ENCODE results near the gene CTXN3.

DNA sequence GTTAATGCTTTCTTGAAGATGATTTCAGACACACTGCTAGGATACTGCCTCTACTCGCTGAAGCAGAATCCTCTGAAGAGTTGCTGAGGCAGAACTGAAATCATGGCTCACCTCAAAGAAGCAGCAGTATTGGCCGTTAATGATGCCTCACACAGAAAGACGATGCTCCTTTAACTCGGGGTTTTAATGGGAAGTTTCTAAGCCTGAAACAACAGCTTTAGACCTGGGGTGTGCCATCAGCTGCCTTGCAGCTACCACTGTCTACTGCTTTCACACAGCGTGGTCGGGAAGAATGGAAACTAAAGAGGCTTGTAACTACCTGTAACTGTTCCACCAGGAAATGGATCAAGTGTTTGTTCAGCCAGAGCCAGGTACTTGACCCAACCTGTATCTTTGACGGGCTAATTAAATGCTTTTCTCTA is at the start of gene CTXN3:
- TF ChIP-seq, protein P1, sequence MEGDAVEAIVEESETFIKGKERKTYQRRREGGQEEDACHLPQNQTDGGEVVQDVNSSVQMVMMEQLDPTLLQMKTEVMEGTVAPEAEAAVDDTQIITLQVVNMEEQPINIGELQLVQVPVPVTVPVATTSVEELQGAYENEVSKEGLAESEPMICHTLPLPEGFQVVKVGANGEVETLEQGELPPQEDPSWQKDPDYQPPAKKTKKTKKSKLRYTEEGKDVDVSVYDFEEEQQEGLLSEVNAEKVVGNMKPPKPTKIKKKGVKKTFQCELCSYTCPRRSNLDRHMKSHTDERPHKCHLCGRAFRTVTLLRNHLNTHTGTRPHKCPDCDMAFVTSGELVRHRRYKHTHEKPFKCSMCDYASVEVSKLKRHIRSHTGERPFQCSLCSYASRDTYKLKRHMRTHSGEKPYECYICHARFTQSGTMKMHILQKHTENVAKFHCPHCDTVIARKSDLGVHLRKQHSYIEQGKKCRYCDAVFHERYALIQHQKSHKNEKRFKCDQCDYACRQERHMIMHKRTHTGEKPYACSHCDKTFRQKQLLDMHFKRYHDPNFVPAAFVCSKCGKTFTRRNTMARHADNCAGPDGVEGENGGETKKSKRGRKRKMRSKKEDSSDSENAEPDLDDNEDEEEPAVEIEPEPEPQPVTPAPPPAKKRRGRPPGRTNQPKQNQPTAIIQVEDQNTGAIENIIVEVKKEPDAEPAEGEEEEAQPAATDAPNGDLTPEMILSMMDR (IDR thresholded peaks at IDR 0.05): no peak
- no peak for TF ChIP-seq EZH2 (IDR thresholded peaks at IDR 0.05)
- no peak for TF ChIP-seq EZH2phosphoT487 (IDR thresholded peaks at IDR 0.05)

Measured in neural progenitor cell (in vitro differentiated cells).